ENCODE data around the gene TP73.

DNA sequence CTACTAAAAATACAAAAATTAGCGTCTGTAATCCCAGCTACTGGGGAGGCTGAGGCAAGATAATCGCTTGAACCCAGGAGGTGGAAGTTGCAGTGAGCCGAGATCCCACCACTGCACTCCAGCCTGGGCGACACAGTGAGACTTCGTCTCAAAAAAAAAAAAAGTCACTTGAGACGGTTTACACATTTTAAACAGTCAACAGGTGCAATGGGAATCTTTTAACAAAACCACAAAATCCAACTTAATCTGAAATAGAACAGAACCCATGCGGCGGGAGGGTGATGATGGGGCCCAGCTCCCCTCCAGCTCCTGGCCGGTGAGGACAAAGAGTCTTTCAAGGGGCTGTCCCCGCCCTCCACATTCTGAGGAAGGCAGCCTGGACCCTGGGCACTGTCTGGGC is 48.3 kb downstream of the TP73 start:
- TF ChIP-seq, protein P1, sequence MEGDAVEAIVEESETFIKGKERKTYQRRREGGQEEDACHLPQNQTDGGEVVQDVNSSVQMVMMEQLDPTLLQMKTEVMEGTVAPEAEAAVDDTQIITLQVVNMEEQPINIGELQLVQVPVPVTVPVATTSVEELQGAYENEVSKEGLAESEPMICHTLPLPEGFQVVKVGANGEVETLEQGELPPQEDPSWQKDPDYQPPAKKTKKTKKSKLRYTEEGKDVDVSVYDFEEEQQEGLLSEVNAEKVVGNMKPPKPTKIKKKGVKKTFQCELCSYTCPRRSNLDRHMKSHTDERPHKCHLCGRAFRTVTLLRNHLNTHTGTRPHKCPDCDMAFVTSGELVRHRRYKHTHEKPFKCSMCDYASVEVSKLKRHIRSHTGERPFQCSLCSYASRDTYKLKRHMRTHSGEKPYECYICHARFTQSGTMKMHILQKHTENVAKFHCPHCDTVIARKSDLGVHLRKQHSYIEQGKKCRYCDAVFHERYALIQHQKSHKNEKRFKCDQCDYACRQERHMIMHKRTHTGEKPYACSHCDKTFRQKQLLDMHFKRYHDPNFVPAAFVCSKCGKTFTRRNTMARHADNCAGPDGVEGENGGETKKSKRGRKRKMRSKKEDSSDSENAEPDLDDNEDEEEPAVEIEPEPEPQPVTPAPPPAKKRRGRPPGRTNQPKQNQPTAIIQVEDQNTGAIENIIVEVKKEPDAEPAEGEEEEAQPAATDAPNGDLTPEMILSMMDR (IDR thresholded peaks at IDR 0.05; ENCODE audit: low read depth, low read length): no peak
- no peak for TF ChIP-seq EZH2phosphoT487 (IDR thresholded peaks at IDR 0.05; ENCODE audit: low read depth)
